ENCODE data around the gene ACOD1. TPM values are rescaled to one million over a fixed set of nuclear protein-coding genes. Genes with fewer than 3 reads are reported as not detected.
A peak's percentile ranks its signal among the peaks of the same experiment; 100 is the strongest.

Gene ACOD1
- total RNA-seq, 2 experiments from 2014 or later, result not detected

- Mint-ChIP-seq H3K4me1 (ENCODE audit: low read depth) (peaks cover 6% of the 10 kb centered on the region), H3K36me3 (ENCODE audit: low read depth) (no peaks in the 10 kb centered on the region), H3K27me3 (ENCODE audit: low read depth) (peaks cover 18% of the 10 kb centered on the region), H3K27ac (no peak overlapping the region), H3K4me3 (no peak overlapping the region), H3K9me3 (no peaks in the 10 kb centered on the region)
- intact Hi-C loops (cut with micrococcal nuclease), result no loop called here
- no peak for DNase-seq
- CTCF ChIA-PET, result interaction anchor here (0.8 to 1.4 kb wide), 2 partner anchors 10 to 28 kb away, joined by 3 to 5 read pairs; no protein-coding TSS in a partner anchor
These were observed 26.3 kb downstream of the ACOD1 start for GRCh38 chr13:76974618-76974975.

DNA sequence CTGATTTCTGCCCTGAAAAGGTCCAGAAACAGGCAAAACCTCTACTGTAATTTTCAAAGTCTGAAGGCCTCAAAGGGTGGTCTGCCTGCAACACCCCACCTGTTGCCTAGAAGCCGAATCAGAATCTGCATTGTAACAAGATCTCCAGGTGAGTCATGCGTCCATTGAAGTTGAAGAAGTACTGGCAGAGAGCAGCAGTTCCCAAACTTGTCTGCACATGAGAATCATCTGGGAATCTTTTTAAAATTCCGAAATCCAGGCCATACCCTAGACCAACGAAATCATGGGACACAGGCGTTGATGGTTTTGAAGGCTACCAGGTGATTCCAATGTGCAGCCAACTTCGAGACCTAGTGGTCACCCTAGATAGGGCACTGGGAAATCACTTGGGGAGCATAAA, 27.6 kb downstream of the ACOD1 start:
- CTCF ChIA-PET, result no interaction called here
- no peak for DNase-seq
- Mint-ChIP-seq H3K27ac (no peak overlapping the region), H3K36me3 (ENCODE audit: low read depth) (no peaks in the 10 kb centered on the region), H3K9me3 (no peaks in the 10 kb centered on the region), H3K4me3 (no peak overlapping the region), H3K27me3 (ENCODE audit: low read depth) (peaks cover 17% of the 10 kb centered on the region), H3K4me1 (ENCODE audit: low read depth) (peaks cover 8% of the 10 kb centered on the region)
- intact Hi-C loops (cut with micrococcal nuclease), result loop anchor here (5.0 kb wide), 1 partner anchor 1099 kb away; no protein-coding TSS in a partner anchor

DNA sequence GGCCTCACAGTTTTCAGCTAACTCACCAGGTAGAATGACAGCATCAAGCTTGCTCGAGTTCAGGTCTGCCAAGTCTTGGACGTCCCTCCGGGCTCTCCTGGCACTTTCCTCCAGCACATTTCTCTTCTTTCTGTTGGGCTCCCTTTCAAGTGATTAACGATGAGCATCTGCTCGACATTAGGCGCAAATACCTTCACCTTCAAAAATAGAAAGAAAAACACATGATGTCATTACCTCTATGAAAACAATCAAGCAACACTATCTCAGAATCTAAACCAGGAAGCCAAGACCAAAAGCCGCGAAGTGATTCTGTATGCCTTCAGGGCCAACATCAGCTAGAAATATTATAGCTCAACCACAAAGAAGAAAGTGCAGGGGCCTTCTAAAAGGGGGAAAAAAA, 28.2 kb downstream of the ACOD1 start:
- no peak for DNase-seq
- Mint-ChIP-seq H3K9me3 (no peaks in the 10 kb centered on the region), H3K4me3 (no peak overlapping the region), H3K27me3 (ENCODE audit: low read depth) (peaks cover 22% of the 10 kb centered on the region), H3K36me3 (ENCODE audit: low read depth) (no peaks in the 10 kb centered on the region), H3K4me1 (ENCODE audit: low read depth) (peaks cover 8% of the 10 kb centered on the region), H3K27ac (no peak overlapping the region)
- intact Hi-C loops (cut with micrococcal nuclease), result loop anchor here (5.0 kb wide), 1 partner anchor 1099 kb away; no protein-coding TSS in a partner anchor
- CTCF ChIA-PET, result interaction anchor here (1.2 kb wide), 1 partner anchor 10 kb away, joined by 3 read pairs; no protein-coding TSS in a partner anchor

DNA sequence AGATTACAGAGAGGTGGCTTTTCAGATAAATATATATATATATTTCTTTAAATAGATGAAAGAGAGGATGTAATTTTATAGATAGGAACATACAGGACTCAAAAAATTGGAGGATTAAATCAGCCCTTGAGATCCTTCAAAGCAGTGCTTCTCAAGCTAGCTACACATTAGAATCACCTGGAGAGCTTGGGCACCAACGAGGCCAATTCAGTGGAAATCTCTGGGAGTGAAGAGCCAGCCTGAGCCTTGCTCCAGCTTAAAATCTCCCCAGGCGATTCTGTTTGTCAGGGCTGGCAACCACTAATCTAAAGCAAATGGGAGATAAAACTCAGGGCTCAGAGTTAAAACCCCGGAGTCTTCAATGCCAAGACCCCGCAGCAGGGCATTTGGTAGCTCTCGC, 28.6 kb downstream of the ACOD1 start:
- H3K27me3 Mint-ChIP-seq (ENCODE audit: low read depth), result peaks cover 17% of the 10 kb centered on the region
- no peaks in the 10 kb centered on the region for H3K9me3 Mint-ChIP-seq
- H3K27ac Mint-ChIP-seq, result no peak overlapping the region
- no peaks in the 10 kb centered on the region for H3K36me3 Mint-ChIP-seq (ENCODE audit: low read depth)
- H3K4me1 Mint-ChIP-seq (ENCODE audit: low read depth), result peaks cover 8% of the 10 kb centered on the region
- no peak overlapping the region for H3K4me3 Mint-ChIP-seq
- CTCF ChIA-PET, result interaction anchor here (1.2 kb wide), 2 partner anchors 9 to 155 kb away, joined by 3 to 5 read pairs; no protein-coding TSS in a partner anchor
- DNase-seq, result no peak
- intact Hi-C loops (cut with micrococcal nuclease), result loop anchor here (5.0 kb wide), 1 partner anchor 1100 kb away; no protein-coding TSS in a partner anchor

GRCh38 chr13:76980075-76980718, 31.9 kb downstream of the ACOD1 start:
- Mint-ChIP-seq H3K4me3 (no peak overlapping the region), H3K27me3 (ENCODE audit: low read depth) (peaks cover 13% of the 10 kb centered on the region), H3K27ac (no peak overlapping the region), H3K36me3 (ENCODE audit: low read depth) (no peaks in the 10 kb centered on the region), H3K9me3 (no peaks in the 10 kb centered on the region), H3K4me1 (ENCODE audit: low read depth) (peaks cover 8% of the 10 kb centered on the region)
- intact Hi-C loops (cut with micrococcal nuclease), result loop anchor here (1.0 to 5.0 kb wide), 5 partner anchors 11 to 313 kb away; no protein-coding TSS in a partner anchor
- peak; percentile 85 for DNase-seq
- CTCF ChIA-PET, result interaction anchor here (0.7 to 2.4 kb wide), 27 partner anchors 8 to 499 kb away, joined by 3 to 14 read pairs (median 4); partner anchors contain the start of gene CLN5

- CTCF ChIA-PET, result interaction anchor here (1.1 to 2.4 kb wide), 4 partner anchors 9 to 160 kb away, joined by 3 to 14 read pairs (median 4); partner anchors contain the start of gene CLN5
- DNase-seq, result no peak
- H3K4me3 Mint-ChIP-seq, result no peak overlapping the region
- peaks cover 15% of the 10 kb centered on the region for H3K27me3 Mint-ChIP-seq (ENCODE audit: low read depth)
- intact Hi-C loops (cut with micrococcal nuclease), result loop anchor here (5.0 kb wide), 1 partner anchor 80 kb away; no protein-coding TSS in a partner anchor
- no peaks in the 10 kb centered on the region for H3K36me3 Mint-ChIP-seq (ENCODE audit: low read depth)
- H3K9me3 Mint-ChIP-seq, result no peaks in the 10 kb centered on the region
- H3K4me1 Mint-ChIP-seq (ENCODE audit: low read depth), result peaks cover 4% of the 10 kb centered on the region
- H3K27ac Mint-ChIP-seq, result no peak overlapping the region
These were observed 33.8 kb downstream of the ACOD1 start for GRCh38 chr13:76982061-76982460.

DNA sequence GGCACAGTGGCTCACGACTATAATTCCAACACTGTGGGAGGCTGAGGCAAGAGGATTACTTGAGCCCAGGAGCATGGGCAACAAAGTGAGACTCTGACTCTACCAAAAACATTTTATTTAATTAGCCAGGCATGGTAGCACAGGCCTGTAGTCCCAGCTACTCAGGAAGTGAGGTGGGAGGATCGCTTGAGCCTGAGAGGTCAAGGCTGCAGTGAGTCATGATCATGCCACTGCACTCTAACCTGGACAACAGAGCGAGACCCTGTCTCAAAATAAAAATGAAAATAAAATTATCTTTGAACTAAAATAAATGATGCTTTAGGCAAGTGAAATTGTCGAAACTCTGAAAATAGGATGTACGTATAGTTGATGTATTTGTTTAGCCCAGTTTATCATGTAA, 35.4 kb downstream of the ACOD1 start:
- Mint-ChIP-seq H3K27ac (no peak overlapping the region), H3K36me3 (ENCODE audit: low read depth) (no peaks in the 10 kb centered on the region), H3K27me3 (ENCODE audit: low read depth) (peaks cover 15% of the 10 kb centered on the region), H3K4me1 (ENCODE audit: low read depth) (peaks cover 4% of the 10 kb centered on the region), H3K4me3 (no peak overlapping the region), H3K9me3 (no peaks in the 10 kb centered on the region)
- CTCF ChIA-PET, result interaction anchor here (1.3 kb wide), 1 partner anchor 10 kb away, joined by 3 read pairs; no protein-coding TSS in a partner anchor
- no peak for DNase-seq
- intact Hi-C loops (cut with micrococcal nuclease), result loop anchor here (5.0 kb wide), 1 partner anchor 81 kb away; no protein-coding TSS in a partner anchor

DNA sequence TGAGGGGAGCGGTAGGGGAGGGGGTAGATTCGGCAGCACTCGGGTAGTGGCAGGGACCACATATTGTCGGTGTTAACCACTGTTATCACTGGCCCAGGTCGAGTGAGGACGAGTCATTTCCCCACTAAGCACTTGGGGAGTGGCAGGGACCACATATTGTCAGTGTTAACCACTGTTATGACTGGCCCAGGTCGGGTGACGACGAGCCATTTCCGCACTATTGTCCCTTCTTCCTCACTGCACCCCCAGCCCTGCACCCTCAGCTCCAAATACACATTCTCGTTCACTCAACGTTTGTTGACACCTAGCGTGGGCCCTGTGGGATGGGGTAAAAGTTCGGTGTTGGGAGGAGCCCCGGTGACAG, 43.1 kb downstream of the ACOD1 start:
- DNase-seq, result peak; percentile 83

GRCh38 chr13:76991796-76992547, 43.7 kb downstream of the ACOD1 start, which contains the start of gene CLN5:
Gene CLN5, plus strand, starts transcription at chr13:76992081. Its CDS starts 18 bp downstream, at chr13:76992099.
- no peaks in the 10 kb centered on the region for H3K9me3 Mint-ChIP-seq
- H3K27ac Mint-ChIP-seq, result peak within 1 kb of the TSS; percentile 97
- intact Hi-C loops (cut with micrococcal nuclease), result loop anchor here (1.0 to 10.0 kb wide), 10 partner anchors 12 to 1665 kb away; partner anchors contain the start of genes FBXL3, MYCBP2 and SLAIN1
- H3K27me3 Mint-ChIP-seq (ENCODE audit: low read depth), result no peaks in the 10 kb centered on the region
- CTCF ChIA-PET, result interaction anchor here (0.8 to 2.1 kb wide), 5 partner anchors 10 to 19 kb away, joined by 3 to 14 read pairs (median 3); no protein-coding TSS in a partner anchor
- peak within 1 kb of the TSS; percentile 95 for H3K4me3 Mint-ChIP-seq
- H3K4me1 Mint-ChIP-seq (ENCODE audit: low read depth), result peaks cover 39% of the 10 kb centered on the region
- peak; percentile 95 for DNase-seq
- H3K36me3 Mint-ChIP-seq (ENCODE audit: low read depth), result peaks cover 13% of the 10 kb centered on the region

More for the DNA sequence above, 43.1 kb downstream of the ACOD1 start:
- Mint-ChIP-seq H3K36me3 (ENCODE audit: low read depth) (peaks cover 9% of the 10 kb centered on the region), H3K27me3 (ENCODE audit: low read depth) (no peaks in the 10 kb centered on the region), H3K27ac (peak overlapping the region; percentile 97), H3K9me3 (no peaks in the 10 kb centered on the region), H3K4me3 (peak overlapping the region; percentile 95), H3K4me1 (ENCODE audit: low read depth) (peaks cover 36% of the 10 kb centered on the region)
- intact Hi-C loops (cut with micrococcal nuclease), result loop anchor here (1.0 to 10.0 kb wide), 6 partner anchors 11 to 1664 kb away; no protein-coding TSS in a partner anchor
- CTCF ChIA-PET, result interaction anchor here (1.0 to 2.1 kb wide), 2 partner anchors 11 kb away, joined by 3 to 14 read pairs; no protein-coding TSS in a partner anchor

- peak; percentile 22 for DNase-seq
- H3K9me3 Mint-ChIP-seq, result no peaks in the 10 kb centered on the region
- peaks cover 42% of the 10 kb centered on the region for H3K4me1 Mint-ChIP-seq (ENCODE audit: low read depth)
- H3K27ac Mint-ChIP-seq, result peak overlapping the region; percentile 92
- peaks cover 15% of the 10 kb centered on the region for H3K36me3 Mint-ChIP-seq (ENCODE audit: low read depth)
- CTCF ChIA-PET, result interaction anchor here (0.6 to 1.5 kb wide), 8 partner anchors 9 to 34 kb away, joined by 3 to 10 read pairs (median 3); partner anchors contain the start of gene FBXL3
- intact Hi-C loops (cut with micrococcal nuclease), result loop anchor here (1.0 to 10.0 kb wide), 7 partner anchors 10 to 1665 kb away; partner anchors contain the start of genes FBXL3, MYCBP2 and SLAIN1
- H3K4me3 Mint-ChIP-seq, result peak overlapping the region; percentile 95
- H3K27me3 Mint-ChIP-seq (ENCODE audit: low read depth), result no peaks in the 10 kb centered on the region
These were observed 44.3 kb downstream of the ACOD1 start for GRCh38 chr13:76992548-76993001.

DNA sequence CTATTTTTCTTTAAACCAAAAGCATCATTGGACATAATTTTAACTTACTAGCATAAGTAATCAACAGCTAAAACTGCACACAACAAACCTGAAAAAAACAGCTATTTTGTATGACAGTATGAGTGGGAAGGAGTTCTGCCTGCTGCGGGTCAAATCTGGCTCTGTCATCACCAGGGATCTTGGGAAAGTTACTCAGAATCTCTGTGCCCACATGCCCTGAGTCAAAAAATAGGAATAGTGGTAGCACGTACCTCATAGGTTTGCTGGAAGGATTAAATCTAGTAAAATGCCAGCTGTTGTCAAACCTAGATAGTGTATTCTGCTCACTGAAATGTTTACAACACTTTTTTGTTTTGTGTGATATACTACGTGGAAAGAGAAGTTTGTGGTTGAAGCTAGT, 44.7 kb downstream of the ACOD1 start:
- H3K9me3 Mint-ChIP-seq, result no peaks in the 10 kb centered on the region
- H3K27me3 Mint-ChIP-seq (ENCODE audit: low read depth), result no peaks in the 10 kb centered on the region
- peak overlapping the region; percentile 92 for H3K27ac Mint-ChIP-seq
- CTCF ChIA-PET, result interaction anchor here (0.6 to 1.5 kb wide), 8 partner anchors 9 to 34 kb away, joined by 3 to 10 read pairs (median 3); partner anchors contain the start of gene FBXL3
- H3K4me3 Mint-ChIP-seq, result peak overlapping the region; percentile 95
- DNase-seq, result no peak
- intact Hi-C loops (cut with micrococcal nuclease), result loop anchor here (1.0 to 10.0 kb wide), 4 partner anchors 9 to 1666 kb away; partner anchors contain the start of gene SLAIN1
- H3K36me3 Mint-ChIP-seq (ENCODE audit: low read depth), result peaks cover 17% of the 10 kb centered on the region
- H3K4me1 Mint-ChIP-seq (ENCODE audit: low read depth), result peaks cover 42% of the 10 kb centered on the region

Measured in activated naive CD4-positive, alpha-beta T cell treated with anti-CD3 and anti-CD28 coated beads for 36 hours (primary cell).